ENCODE measurements around the gene DNM3.

DNM3 gene

GRCh38 chr1:172201572-172201971, 360.3 kb downstream of the DNM3 start:
- no peak overlapping the region for H2AFZ ChIP-seq (ENCODE audit: low read depth, low read length)
- no peaks in the 10 kb centered on the region for H3K36me3 ChIP-seq (ENCODE audit: insufficient read depth, low read length)
- H3K27me3 ChIP-seq (ENCODE audit: insufficient read depth, low read length), result no peaks in the 10 kb centered on the region
- no peaks in the 10 kb centered on the region for H3K9me3 ChIP-seq (ENCODE audit: low read length)
- no peak overlapping the region for H3K4me3 ChIP-seq (ENCODE audit: low read length)
- H3K4me1 ChIP-seq (ENCODE audit: insufficient read depth, low read length), result no peaks in the 10 kb centered on the region

GRCh38 chr1:172203135-172203823, 362.0 kb downstream of the DNM3 start:
- H2AFZ ChIP-seq (ENCODE audit: low read depth, low read length), result no peak overlapping the region
- no peaks in the 10 kb centered on the region for H3K27me3 ChIP-seq (ENCODE audit: insufficient read depth, low read length)
- H3K36me3 ChIP-seq (ENCODE audit: insufficient read depth, low read length), result no peaks in the 10 kb centered on the region
- no peaks in the 10 kb centered on the region for H3K9me3 ChIP-seq (ENCODE audit: low read length)
- H3K4me3 ChIP-seq (ENCODE audit: low read length), result no peak overlapping the region
- H3K4me1 ChIP-seq (ENCODE audit: insufficient read depth, low read length), result no peaks in the 10 kb centered on the region

- Histone ChIP-seq H3K4me1 (ENCODE audit: insufficient read depth, low read length) (no peaks in the 10 kb centered on the region), H3K9me3 (ENCODE audit: low read length) (no peaks in the 10 kb centered on the region), H3K27me3 (ENCODE audit: insufficient read depth, low read length) (no peaks in the 10 kb centered on the region), H2AFZ (ENCODE audit: low read depth, low read length) (no peak overlapping the region), H3K4me3 (ENCODE audit: low read length) (no peak overlapping the region), H3K36me3 (ENCODE audit: insufficient read depth, low read length) (no peaks in the 10 kb centered on the region)
Observed at GRCh38 chr1:172203902-172204301, 362.6 kb downstream of the DNM3 start.

GRCh38 chr1:172206256-172206655, 365.0 kb downstream of the DNM3 start:
- Histone ChIP-seq H3K4me3 (ENCODE audit: low read length) (no peak overlapping the region), H3K27me3 (ENCODE audit: insufficient read depth, low read length) (no peaks in the 10 kb centered on the region)

GRCh38 chr1:172208635-172209034, 367.3 kb downstream of the DNM3 start:
- Histone ChIP-seq H3K27me3 (ENCODE audit: insufficient read depth, low read length) (no peaks in the 10 kb centered on the region), H3K36me3 (ENCODE audit: insufficient read depth, low read length) (no peaks in the 10 kb centered on the region), H3K4me1 (ENCODE audit: insufficient read depth, low read length) (no peaks in the 10 kb centered on the region), H3K9me3 (ENCODE audit: low read length) (no peaks in the 10 kb centered on the region), H3K4me3 (ENCODE audit: low read length) (no peak overlapping the region), H2AFZ (ENCODE audit: low read depth, low read length) (no peak overlapping the region)

More at GRCh38 chr1:172206256-172206655, 365.0 kb downstream of the DNM3 start:
- no peaks in the 10 kb centered on the region for H3K4me1 ChIP-seq (ENCODE audit: insufficient read depth, low read length)
- H3K36me3 ChIP-seq (ENCODE audit: insufficient read depth, low read length), result no peaks in the 10 kb centered on the region
- no peaks in the 10 kb centered on the region for H3K9me3 ChIP-seq (ENCODE audit: low read length)
- H2AFZ ChIP-seq (ENCODE audit: low read depth, low read length), result no peak overlapping the region

- Histone ChIP-seq H3K4me3 (ENCODE audit: low read length) (no peak overlapping the region), H3K9me3 (ENCODE audit: low read length) (no peaks in the 10 kb centered on the region), H3K27me3 (ENCODE audit: insufficient read depth, low read length) (no peaks in the 10 kb centered on the region), H2AFZ (ENCODE audit: low read depth, low read length) (no peak overlapping the region), H3K4me1 (ENCODE audit: insufficient read depth, low read length) (no peaks in the 10 kb centered on the region), H3K36me3 (ENCODE audit: insufficient read depth, low read length) (no peaks in the 10 kb centered on the region)
Observed at GRCh38 chr1:172211221-172211620, 369.9 kb downstream of the DNM3 start.

GRCh38 chr1:172212124-172212523, 370.8 kb downstream of the DNM3 start:
- H2AFZ ChIP-seq (ENCODE audit: low read depth, low read length), result no peak overlapping the region
- H3K4me3 ChIP-seq (ENCODE audit: low read length), result no peak overlapping the region
- H3K9me3 ChIP-seq (ENCODE audit: low read length), result no peaks in the 10 kb centered on the region
- no peaks in the 10 kb centered on the region for H3K27me3 ChIP-seq (ENCODE audit: insufficient read depth, low read length)
- H3K36me3 ChIP-seq (ENCODE audit: insufficient read depth, low read length), result no peaks in the 10 kb centered on the region
- H3K4me1 ChIP-seq (ENCODE audit: insufficient read depth, low read length), result peaks cover 1% of the 10 kb centered on the region

GRCh38 chr1:172215006-172215405, 373.7 kb downstream of the DNM3 start:
- Histone ChIP-seq H3K4me1 (ENCODE audit: insufficient read depth, low read length) (peaks cover 3% of the 10 kb centered on the region), H3K4me3 (ENCODE audit: low read length) (no peak overlapping the region), H3K27me3 (ENCODE audit: insufficient read depth, low read length) (no peaks in the 10 kb centered on the region), H3K36me3 (ENCODE audit: insufficient read depth, low read length) (no peaks in the 10 kb centered on the region), H3K9me3 (ENCODE audit: low read length) (no peaks in the 10 kb centered on the region), H2AFZ (ENCODE audit: low read depth, low read length) (no peak overlapping the region)

- Histone ChIP-seq H3K36me3 (ENCODE audit: insufficient read depth, low read length) (no peaks in the 10 kb centered on the region), H3K4me1 (ENCODE audit: insufficient read depth, low read length) (peaks cover 3% of the 10 kb centered on the region), H2AFZ (ENCODE audit: low read depth, low read length) (no peak overlapping the region), H3K9me3 (ENCODE audit: low read length) (no peaks in the 10 kb centered on the region), H3K27me3 (ENCODE audit: insufficient read depth, low read length) (no peaks in the 10 kb centered on the region), H3K4me3 (ENCODE audit: low read length) (no peak overlapping the region)
Observed at GRCh38 chr1:172219966-172220365, 378.7 kb downstream of the DNM3 start.

- H3K4me1 ChIP-seq (ENCODE audit: insufficient read depth, low read length), result peaks cover 3% of the 10 kb centered on the region
- H3K36me3 ChIP-seq (ENCODE audit: insufficient read depth, low read length), result no peaks in the 10 kb centered on the region
- H3K4me3 ChIP-seq (ENCODE audit: low read length), result no peak overlapping the region
- H3K9me3 ChIP-seq (ENCODE audit: low read length), result no peaks in the 10 kb centered on the region
- H3K27me3 ChIP-seq (ENCODE audit: insufficient read depth, low read length), result no peaks in the 10 kb centered on the region
- no peak overlapping the region for H2AFZ ChIP-seq (ENCODE audit: low read depth, low read length)
Observed at GRCh38 chr1:172220376-172220775, 379.1 kb downstream of the DNM3 start.

GRCh38 chr1:172221436-172221835, 380.1 kb downstream of the DNM3 start:
- no peaks in the 10 kb centered on the region for H3K36me3 ChIP-seq (ENCODE audit: insufficient read depth, low read length)
- peaks cover 3% of the 10 kb centered on the region for H3K4me1 ChIP-seq (ENCODE audit: insufficient read depth, low read length)
- H2AFZ ChIP-seq (ENCODE audit: low read depth, low read length), result no peak overlapping the region
- H3K4me3 ChIP-seq (ENCODE audit: low read length), result no peak overlapping the region
- H3K9me3 ChIP-seq (ENCODE audit: low read length), result no peaks in the 10 kb centered on the region
- no peaks in the 10 kb centered on the region for H3K27me3 ChIP-seq (ENCODE audit: insufficient read depth, low read length)

GRCh38 chr1:172224871-172225270, 383.6 kb downstream of the DNM3 start:
- Histone ChIP-seq H3K36me3 (ENCODE audit: insufficient read depth, low read length) (no peaks in the 10 kb centered on the region), H3K4me3 (ENCODE audit: low read length) (no peak overlapping the region), H3K4me1 (ENCODE audit: insufficient read depth, low read length) (no peaks in the 10 kb centered on the region), H2AFZ (ENCODE audit: low read depth, low read length) (no peak overlapping the region), H3K9me3 (ENCODE audit: low read length) (no peaks in the 10 kb centered on the region), H3K27me3 (ENCODE audit: insufficient read depth, low read length) (no peaks in the 10 kb centered on the region)

- Histone ChIP-seq H3K27me3 (ENCODE audit: insufficient read depth, low read length) (no peaks in the 10 kb centered on the region), H2AFZ (ENCODE audit: low read depth, low read length) (no peak overlapping the region), H3K4me1 (ENCODE audit: insufficient read depth, low read length) (no peaks in the 10 kb centered on the region), H3K4me3 (ENCODE audit: low read length) (no peak overlapping the region), H3K36me3 (ENCODE audit: insufficient read depth, low read length) (no peaks in the 10 kb centered on the region), H3K9me3 (ENCODE audit: low read length) (no peaks in the 10 kb centered on the region)
Observed at GRCh38 chr1:172229942-172230341, 388.6 kb downstream of the DNM3 start.

- Histone ChIP-seq H3K36me3 (ENCODE audit: insufficient read depth, low read length) (no peaks in the 10 kb centered on the region), H3K4me3 (ENCODE audit: low read length) (no peak overlapping the region), H3K27me3 (ENCODE audit: insufficient read depth, low read length) (no peaks in the 10 kb centered on the region), H2AFZ (ENCODE audit: low read depth, low read length) (no peak overlapping the region), H3K9me3 (ENCODE audit: low read length) (no peaks in the 10 kb centered on the region), H3K4me1 (ENCODE audit: insufficient read depth, low read length) (no peaks in the 10 kb centered on the region)
Observed at GRCh38 chr1:172230526-172230925, 389.2 kb downstream of the DNM3 start.
